HG03064 (cell line): ENCODE measurements around the gene SCUBE3.

Experiments
- ATAC-seq: cut with Tn5 transposase; IDR thresholded peaks from one replicate; pipeline ENCODE4 v1.9.1; 2021; ENCODE audit warnings: low read depth; ENCODE audit not compliant: unreplicated experiment

The SCUBE3 gene

GRCh38 chr6:35181308-35181932 lies 32.3 kb upstream of the SCUBE3 start:
- no peak for ATAC-seq

- no peak for ATAC-seq
These were observed 31.7 kb upstream of the SCUBE3 start for GRCh38 chr6:35181933-35182612.

- no peak for ATAC-seq
These were observed 30.5 kb upstream of the SCUBE3 start for GRCh38 chr6:35183281-35183680.

GRCh38 chr6:35183935-35184334 lies 29.8 kb upstream of the SCUBE3 start:
- no peak for ATAC-seq

- no peak for ATAC-seq
These were observed 29.0 kb upstream of the SCUBE3 start for GRCh38 chr6:35184580-35185301.

GRCh38 chr6:35185302-35185681 lies 28.5 kb upstream of the SCUBE3 start:
- no peak for ATAC-seq

GRCh38 chr6:35185971-35186370 lies 27.8 kb upstream of the SCUBE3 start:
- ATAC-seq, result no peak

- ATAC-seq, result no peak
These were observed 27.2 kb upstream of the SCUBE3 start for GRCh38 chr6:35186571-35186970.

GRCh38 chr6:35188886-35189285 lies 24.9 kb upstream of the SCUBE3 start:
- ATAC-seq, result no peak

GRCh38 chr6:35190306-35190705 lies 23.4 kb upstream of the SCUBE3 start:
- ATAC-seq, result no peak

- ATAC-seq, result no peak
These were observed 21.9 kb upstream of the SCUBE3 start for GRCh38 chr6:35191889-35192288.

GRCh38 chr6:35192301-35192860 lies 21.4 kb upstream of the SCUBE3 start:
- no peak for ATAC-seq

- ATAC-seq, result no peak
These were observed 19.4 kb upstream of the SCUBE3 start for GRCh38 chr6:35194390-35194789.

- ATAC-seq, result no peak
These were observed 18.5 kb upstream of the SCUBE3 start for GRCh38 chr6:35195120-35195780.

GRCh38 chr6:35197196-35197595 lies 16.6 kb upstream of the SCUBE3 start:
- no peak for ATAC-seq

- no peak for ATAC-seq
These were observed 13.9 kb upstream of the SCUBE3 start for GRCh38 chr6:35199866-35200265.

- ATAC-seq, result no peak
These were observed 11.7 kb upstream of the SCUBE3 start for GRCh38 chr6:35202066-35202546.

GRCh38 chr6:35203152-35203670 lies 10.5 kb upstream of the SCUBE3 start:
- ATAC-seq, result no peak

- no peak for ATAC-seq
These were observed 10.1 kb upstream of the SCUBE3 start for GRCh38 chr6:35203680-35204079.

- ATAC-seq, result no peak
These were observed 7.4 kb upstream of the SCUBE3 start for GRCh38 chr6:35206346-35206745.

GRCh38 chr6:35208419-35208818 lies 5.3 kb upstream of the SCUBE3 start:
- ATAC-seq, result no peak
